Muscle of leg (tissue), 16 donors: ENCODE measurements around the gene CEP162. TPM values are rescaled to one million over a fixed set of nuclear protein-coding genes. Genes with fewer than 3 reads are reported as not detected.

Source experiments
- DNase-seq: peaks from one replicate; pipeline ENCODE4 v3.0.0; 2013
- H3K27ac ChIP-seq: one replicate; pipeline ENCODE4 v1.5.1; 2013; ENCODE audit warnings: mild to moderate bottlenecking, low read length, control low read depth
- H3K27me3 ChIP-seq: one replicate; pipeline ENCODE4 v1.6.1; 2013; ENCODE audit warnings: low read length; ENCODE audit not compliant: control insufficient read depth, insufficient read depth
- H3K36me3 ChIP-seq: one replicate; pipeline ENCODE4 v1.6.1; 2013; ENCODE audit warnings: low read length; ENCODE audit not compliant: control insufficient read depth, insufficient read depth
- H3K4me1 ChIP-seq: one replicate; pipeline ENCODE4 v1.6.1; 2013; ENCODE audit warnings: low read length; ENCODE audit not compliant: control insufficient read depth, insufficient read depth
- H3K4me3 ChIP-seq: one replicate; pipeline ENCODE4 v1.5.1; 2013; ENCODE audit warnings: low read length, control low read depth
- H3K9me3 ChIP-seq: replicated peaks from 2 replicates; pipeline ENCODE4 v1.6.1; 2013; ENCODE audit warnings: low read depth, low read length; ENCODE audit not compliant: control insufficient read depth
- WGBS: methylation state at CpG from one replicate; pipeline ENCODE4 v1.1.5; 2013; ENCODE audit warnings: missing lambda C conversion rate; ENCODE audit not compliant: insufficient coverage; 5-methylcytosine and 5-hydroxymethylcytosine counted together
- long read RNA-seq, 11 donors: transcript quantifications; one replicate each; lab custom pipeline, GENCODE V29; 2026
- polyA plus RNA-seq, 8 donors: library from polyadenylated mRNA; unstranded; fragments of 120-200 nt; gene quantifications; one replicate each; pipeline versions ENCODE4 v1.2.1 to v1.2.3, GENCODE V29; 2013; ENCODE audit warnings: inconsistent platforms in 1 of 8, low replicate concordance in 1 of 8; ENCODE audit not compliant: insufficient read length in 8 of 8, insufficient read depth in 1 of 8
- total RNA-seq: library from RNA; stranded (reverse); fragments of 120-200 nt; gene quantifications from one replicate; pipeline ENCODE4 v1.2.4, GENCODE V29; 2013

The CEP162 gene
- total RNA-seq, result 8.0 TPM
- polyA plus RNA-seq, result 1 to 10 TPM; 5.0 to 8.1 (median 6.5) TPM
- long read RNA-seq, donor 1, result 0 reads
- long read RNA-seq, donor 2, result 0 reads
- long read RNA-seq, donor 3, result 0 reads
- long read RNA-seq, donor 4, result 0 reads
- long read RNA-seq, donor 5, result 0 reads
- long read RNA-seq, donor 6, partial matches to known transcripts, result 0 of 1 reads
- long read RNA-seq, donor 6, other reads (novel, unspliced or antisense), result 0 of 1 reads
- long read RNA-seq, donor 7, result 0 reads
- long read RNA-seq, donor 8, result 0 reads
- long read RNA-seq, donor 9, result 0 reads
- long read RNA-seq, donor 10, result 0 reads
- long read RNA-seq, donor 11, result 0 reads

DNA sequence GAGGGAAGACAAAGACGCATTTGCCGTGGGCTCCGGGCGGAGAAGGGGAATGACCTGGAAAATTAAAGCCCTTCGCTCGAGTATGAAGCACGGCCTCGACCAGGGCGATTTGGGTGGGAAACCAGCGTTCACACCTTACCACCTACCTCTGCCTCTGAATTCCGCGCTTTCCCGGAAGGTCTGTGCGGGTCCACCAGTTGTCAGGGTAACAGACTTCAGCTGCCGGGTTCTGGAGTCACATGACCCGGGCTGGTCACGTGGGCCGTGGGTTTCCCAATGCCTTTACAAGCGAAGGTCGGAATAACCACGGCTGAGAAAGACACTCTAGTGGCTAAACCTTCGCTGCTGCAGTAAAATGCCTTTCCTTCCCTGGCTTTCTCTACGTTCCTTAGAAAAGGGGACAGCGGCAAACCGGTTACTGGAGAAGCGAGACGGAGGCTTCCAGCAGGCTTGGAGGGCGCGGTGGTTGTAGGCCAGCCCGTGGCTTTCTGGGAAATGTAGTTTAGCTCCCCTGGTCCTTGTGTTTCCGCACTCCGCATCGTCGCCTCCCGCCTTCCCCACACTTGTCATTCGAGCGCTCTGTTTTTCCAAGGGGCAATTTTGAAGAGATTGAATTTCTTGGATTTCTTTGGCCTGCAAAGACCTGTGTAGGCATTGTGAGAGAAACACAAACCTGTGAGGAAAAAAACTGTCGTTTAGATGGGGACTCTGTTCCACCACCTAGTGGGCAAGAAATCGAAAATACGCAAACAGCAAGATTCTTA lies at the start of gene CEP162:
Gene CEP162, minus strand, starts transcription at position 210 of the 764 bp plus-strand sequence. CDS start 1,250 bp downstream, outside the sequence.
- Histone ChIP-seq H3K27ac (peak within 1 kb of the TSS; percentile 79), H3K36me3 (no peaks in the 10 kb centered on the region), H3K9me3 (no peaks in the 10 kb centered on the region), H3K27me3 (peaks cover 3% of the 10 kb centered on the region), H3K4me1 (peaks cover 2% of the 10 kb centered on the region), H3K4me3 (peak within 1 kb of the TSS; percentile 70)
- DNase-seq, result peak; percentile 96
- WGBS, result 0% methylated on average over 27 of the region's 40 CpGs

GRCh38 chr6:84274856-84275255 lies 47.4 kb upstream of the CEP162 start:
- WGBS, result 100% methylated on average over 1 of the region's 2 CpGs
- Histone ChIP-seq H3K27ac (no peak overlapping the region), H3K4me1 (peaks cover 4% of the 10 kb centered on the region), H3K27me3 (no peaks in the 10 kb centered on the region), H3K36me3 (no peaks in the 10 kb centered on the region), H3K9me3 (no peaks in the 10 kb centered on the region), H3K4me3 (no peak overlapping the region)
- DNase-seq, result no peak

DNA sequence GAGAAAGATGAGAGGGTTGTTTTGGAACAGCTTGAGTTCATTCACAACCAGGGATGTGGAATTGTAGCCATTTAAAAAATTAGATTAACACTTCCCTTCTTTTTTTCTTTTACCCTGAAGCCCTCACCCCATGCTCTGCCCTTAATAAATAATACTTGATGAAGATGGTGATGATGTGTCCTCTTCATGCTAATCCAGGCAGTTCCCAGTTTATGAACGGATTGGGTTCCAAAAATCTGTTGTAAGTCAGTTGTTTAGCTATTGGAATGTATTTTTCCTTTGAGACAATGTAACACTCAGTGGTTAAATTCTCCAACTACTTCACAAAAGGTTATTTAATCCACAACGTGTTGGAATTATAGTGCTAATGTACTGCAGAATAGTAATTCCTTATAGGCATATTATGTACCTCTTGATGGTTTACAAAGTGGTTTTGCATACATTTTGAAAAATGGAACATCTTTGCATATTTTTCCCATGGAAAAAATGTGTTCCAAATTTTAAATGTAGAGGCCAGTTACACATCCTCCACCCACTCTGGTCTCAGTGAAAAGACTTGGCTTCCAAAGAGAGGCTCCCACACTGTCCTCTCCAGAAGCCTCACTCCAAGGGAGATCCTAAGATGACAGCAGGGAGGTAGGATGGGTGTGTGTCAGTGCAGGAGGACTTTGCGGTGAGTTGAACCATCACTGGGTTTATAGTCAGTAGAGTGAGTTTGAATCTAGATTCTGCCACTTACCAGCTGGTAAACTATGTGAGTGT lies 45.8 kb upstream of the CEP162 start:
- Histone ChIP-seq H3K9me3 (no peaks in the 10 kb centered on the region), H3K27ac (peak overlapping the region; percentile 44), H3K4me3 (no peak overlapping the region), H3K4me1 (peaks cover 2% of the 10 kb centered on the region), H3K27me3 (no peaks in the 10 kb centered on the region), H3K36me3 (no peaks in the 10 kb centered on the region)
- WGBS, result no CpG with 5 or more reads among the region's 3 CpGs
- peak; percentile 89 for DNase-seq

DNA sequence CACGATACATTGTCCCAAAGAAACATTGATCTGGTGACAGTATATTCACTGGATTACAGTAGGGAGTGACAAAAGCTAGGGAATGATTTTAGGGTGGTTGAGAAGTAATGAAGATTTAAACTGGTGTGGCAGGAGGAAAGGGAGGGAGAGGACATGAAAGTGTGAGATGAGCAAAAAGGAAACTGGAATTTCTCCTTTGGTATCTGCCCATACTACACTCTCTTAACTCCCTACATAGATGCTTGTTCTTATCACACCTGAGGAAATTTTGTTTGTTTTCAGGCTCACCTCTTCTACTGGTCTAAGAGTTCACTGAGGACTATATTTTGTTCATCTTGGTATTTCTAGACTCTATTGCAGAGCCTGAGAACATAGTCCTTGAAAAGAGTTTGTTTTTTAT lies 44.9 kb upstream of the CEP162 start:
- DNase-seq, result no peak
- 100% methylated on average over 1 of the region's 1 CpG for WGBS
- Histone ChIP-seq H3K4me1 (peaks cover 2% of the 10 kb centered on the region), H3K9me3 (no peaks in the 10 kb centered on the region), H3K27ac (no peak overlapping the region), H3K36me3 (no peaks in the 10 kb centered on the region), H3K4me3 (no peak overlapping the region), H3K27me3 (no peaks in the 10 kb centered on the region)

- no peak for DNase-seq
- Histone ChIP-seq H3K9me3 (no peaks in the 10 kb centered on the region), H3K36me3 (no peaks in the 10 kb centered on the region), H3K4me1 (peaks cover 2% of the 10 kb centered on the region), H3K27ac (no peak overlapping the region), H3K27me3 (no peaks in the 10 kb centered on the region), H3K4me3 (no peak overlapping the region)
These were observed 43.7 kb upstream of the CEP162 start for GRCh38 chr6:84271061-84271716.

- H3K9me3 ChIP-seq, result no peaks in the 10 kb centered on the region
- H3K36me3 ChIP-seq, result no peaks in the 10 kb centered on the region
- peaks cover 2% of the 10 kb centered on the region for H3K4me1 ChIP-seq
- DNase-seq, result peak; percentile 77
- H3K4me3 ChIP-seq, result no peak overlapping the region
- H3K27me3 ChIP-seq, result no peaks in the 10 kb centered on the region
- no peak overlapping the region for H3K27ac ChIP-seq
- 37% methylated on average over 3 of the region's 6 CpGs for WGBS
These were observed 42.7 kb upstream of the CEP162 start for GRCh38 chr6:84269947-84270733.

GRCh38 chr6:84268781-84269180 lies 41.3 kb upstream of the CEP162 start:
- H3K9me3 ChIP-seq, result no peaks in the 10 kb centered on the region

DNA sequence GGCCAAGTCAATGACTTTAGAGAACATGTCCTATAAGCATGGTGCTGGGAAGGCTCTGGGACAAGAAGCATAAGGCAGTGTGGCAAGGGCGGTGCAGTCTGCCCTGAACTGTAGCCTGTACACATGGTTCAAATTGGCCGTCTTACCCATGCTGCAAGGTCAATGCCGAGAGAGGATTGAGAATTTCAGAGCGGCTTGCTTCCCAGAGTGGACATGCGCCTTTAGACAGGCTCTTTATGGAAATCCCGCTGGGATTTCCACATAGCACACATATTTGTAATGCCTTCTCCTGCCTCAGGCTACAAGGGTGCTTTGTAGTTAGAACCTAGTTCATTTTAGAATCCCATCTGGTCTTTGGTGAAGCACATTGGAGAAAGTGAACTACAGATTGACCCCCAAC lies 36.1 kb upstream of the CEP162 start:
- no peaks in the 10 kb centered on the region for H3K9me3 ChIP-seq
- peaks cover 5% of the 10 kb centered on the region for H3K4me1 ChIP-seq
- H3K4me3 ChIP-seq, result no peak overlapping the region
- H3K27ac ChIP-seq, result no peak overlapping the region
- 75% methylated on average over 4 of the region's 6 CpGs for WGBS
- H3K36me3 ChIP-seq, result no peaks in the 10 kb centered on the region
- H3K27me3 ChIP-seq, result no peaks in the 10 kb centered on the region
- DNase-seq, result no peak

More at GRCh38 chr6:84268781-84269180, 41.3 kb upstream of the CEP162 start:
- WGBS, result no CpG with 5 or more reads among the region's 3 CpGs
- Histone ChIP-seq H3K36me3 (no peaks in the 10 kb centered on the region), H3K4me3 (no peak overlapping the region), H3K4me1 (peaks cover under 1% of the 10 kb centered on the region), H3K27ac (no peak overlapping the region), H3K27me3 (no peaks in the 10 kb centered on the region)
- no peak for DNase-seq

- WGBS, result no CpG with 5 or more reads among the region's 3 CpGs
- Histone ChIP-seq H3K27me3 (no peaks in the 10 kb centered on the region), H3K9me3 (no peaks in the 10 kb centered on the region), H3K27ac (no peak overlapping the region), H3K4me3 (no peak overlapping the region), H3K36me3 (no peaks in the 10 kb centered on the region), H3K4me1 (peaks cover 9% of the 10 kb centered on the region)
- DNase-seq, result no peak
These were observed 33.5 kb upstream of the CEP162 start for GRCh38 chr6:84260926-84261325.
